Measurements from ENCODE around the gene EXOSC2. TPM values are rescaled to one million over a fixed set of nuclear protein-coding genes. Genes with fewer than 3 reads are reported as not detected.
"Not testable (repeated sequence)": the region's sequence is repeated elsewhere in the genome, so short reads cannot be mapped to it uniquely, and the experiment has no call there.

Gene EXOSC2
- total RNA-seq, 1 donor from 2014 or later, result 17.4 TPM

DNA sequence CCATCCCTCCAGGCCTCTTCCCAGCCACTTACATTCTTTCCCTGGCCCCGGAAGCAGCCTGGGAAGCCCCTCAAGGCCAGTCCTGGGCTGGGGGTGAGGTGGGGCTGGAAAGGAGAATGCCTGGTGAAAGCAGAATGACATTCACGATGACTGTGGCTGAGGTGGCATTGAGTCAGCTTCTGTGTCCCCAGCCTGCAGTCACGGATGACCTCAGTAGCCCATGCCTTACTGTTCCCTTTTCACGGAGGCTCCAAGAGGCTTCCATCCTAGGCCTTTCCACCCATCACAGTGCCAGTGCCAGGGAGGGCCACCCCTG, 26.5 kb upstream of the EXOSC2 start:
- DNase-seq (ENCODE audit: low read depth), result no peak

DNA sequence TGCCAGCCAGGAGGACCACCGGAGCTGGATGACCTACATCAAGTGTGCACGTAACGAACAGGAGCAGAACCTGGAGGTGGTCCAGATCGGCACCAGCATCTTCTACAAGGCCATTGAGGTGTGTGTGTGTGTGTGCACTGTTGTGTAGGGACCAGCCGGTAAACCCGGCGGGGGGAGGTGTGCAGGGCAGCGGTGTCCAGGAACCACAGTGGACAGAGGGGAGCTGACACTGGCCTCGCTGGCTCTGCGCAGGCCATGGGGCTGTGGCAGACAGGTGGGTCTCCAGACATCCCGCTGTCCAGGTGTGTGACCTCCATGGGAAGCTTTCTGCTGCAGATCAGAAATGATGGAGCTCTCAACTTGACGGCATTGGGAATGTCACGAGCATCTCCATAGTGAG, 25.4 kb upstream of the EXOSC2 start:
- DNase-seq (ENCODE audit: low read depth), result no peak

DNA sequence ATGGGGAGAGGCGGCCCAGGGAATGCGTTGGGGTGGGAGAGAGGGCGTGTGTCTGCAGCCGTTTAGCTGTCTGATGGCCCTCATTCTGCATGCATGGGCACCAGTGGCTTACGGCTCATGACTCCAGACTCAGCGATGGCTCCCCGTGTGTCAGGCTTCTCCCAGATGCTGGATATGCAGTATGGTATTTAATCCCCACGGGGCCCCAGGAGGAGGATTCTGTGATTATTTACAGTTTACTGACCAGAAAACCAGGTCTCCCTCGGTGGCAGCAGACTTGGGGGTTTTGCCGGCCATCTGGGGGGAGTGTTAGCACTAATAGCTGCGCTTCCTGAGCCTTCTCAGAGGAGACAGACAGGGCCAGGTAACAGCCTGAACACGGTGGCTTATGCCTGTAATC, 24.9 kb upstream of the EXOSC2 start:
- no peak for DNase-seq (ENCODE audit: low read depth)

DNA sequence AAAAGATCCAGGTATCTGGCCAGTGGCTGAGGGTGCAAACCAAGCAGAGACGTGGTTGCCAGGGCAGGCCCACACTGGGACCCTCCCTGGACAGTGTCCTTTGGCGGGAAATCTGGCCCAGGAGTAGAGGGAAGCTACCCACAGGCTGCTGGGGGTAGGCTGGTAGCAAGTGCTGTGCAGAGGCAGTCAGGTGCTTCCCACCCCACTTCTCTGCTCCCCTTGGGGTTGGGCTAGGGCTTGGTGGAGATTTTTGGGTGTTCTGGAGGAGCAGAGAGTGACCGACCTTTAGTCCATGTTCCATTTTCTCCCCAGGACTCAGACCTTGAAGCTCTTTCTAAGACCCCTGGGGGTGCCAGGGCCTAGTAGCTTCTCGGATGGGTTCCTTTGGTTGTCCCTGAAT, 23.6 kb upstream of the EXOSC2 start:
- DNase-seq (ENCODE audit: low read depth), result no peak

DNA sequence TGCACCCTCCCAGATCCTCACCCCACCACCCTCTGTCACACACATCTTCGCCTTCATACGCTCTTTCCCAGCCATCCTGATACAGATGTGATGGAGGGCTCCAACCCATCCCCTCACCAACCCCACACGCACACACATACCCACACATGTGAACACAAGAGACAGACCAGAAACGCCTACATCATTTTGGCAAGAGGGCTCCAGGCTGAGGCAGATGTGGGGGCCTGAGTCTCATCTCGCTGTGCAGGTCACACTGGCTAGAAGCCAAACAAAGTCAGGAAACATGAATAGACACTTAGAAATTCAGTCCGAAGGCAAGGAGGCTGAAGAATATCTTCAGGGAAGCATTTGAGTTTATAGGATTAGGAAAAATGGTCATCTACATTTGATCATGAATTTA, 22.9 kb upstream of the EXOSC2 start:
- no peak for DNase-seq (ENCODE audit: low read depth)

DNA sequence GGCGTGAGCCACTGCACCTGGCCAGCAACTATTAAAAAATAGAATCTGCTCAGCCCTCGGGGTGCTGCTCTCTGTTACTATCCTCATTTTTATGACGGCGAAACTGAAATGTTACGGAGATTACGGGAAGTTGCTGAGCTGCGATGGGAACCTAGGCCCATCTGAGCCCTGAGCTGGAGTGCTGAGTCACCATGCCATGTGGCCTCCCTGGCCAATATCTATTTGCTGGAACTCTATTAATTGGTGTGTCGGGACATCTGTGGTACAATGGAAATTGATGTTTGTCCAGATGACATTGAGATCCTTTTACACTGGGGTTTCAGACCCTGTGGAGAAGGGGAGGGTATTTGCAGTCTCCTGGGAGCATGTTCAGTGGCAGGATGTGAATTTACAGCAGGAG, 21.1 kb upstream of the EXOSC2 start:
- peak; percentile 33 for DNase-seq (ENCODE audit: low read depth)

DNA sequence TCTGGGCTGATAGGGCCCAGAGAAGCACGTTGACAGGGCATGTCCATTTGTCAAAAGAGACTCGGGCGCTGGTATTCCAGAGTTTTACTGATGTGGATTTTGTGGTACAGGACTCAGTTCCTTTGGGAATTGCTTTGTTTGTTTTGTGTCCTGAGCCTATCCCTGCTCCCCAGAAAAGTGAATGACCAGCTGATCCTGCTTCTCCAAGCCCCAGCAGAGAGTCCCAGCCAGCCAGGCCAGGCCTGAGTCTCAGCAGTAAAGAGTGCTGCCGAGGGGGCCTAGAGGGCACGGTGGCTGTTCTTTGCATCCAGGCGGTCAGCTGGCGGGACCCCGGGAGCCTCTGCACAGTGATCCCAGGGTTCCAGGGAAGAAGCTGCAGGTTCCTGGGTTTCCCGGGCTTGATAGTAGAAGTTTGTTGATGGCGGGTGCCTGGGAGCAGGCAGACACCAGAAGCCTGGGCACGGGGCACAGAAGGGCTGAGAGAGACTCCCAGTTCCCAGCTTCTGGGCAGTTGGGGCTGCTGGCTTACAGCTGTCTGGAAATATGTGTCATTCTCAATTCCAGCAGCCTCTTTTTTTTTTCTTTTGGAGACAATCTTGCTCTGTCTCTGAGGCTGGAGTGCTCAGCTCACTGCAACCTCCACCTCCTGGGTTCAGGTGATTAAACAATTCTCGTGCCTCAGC, 20.5 kb upstream of the EXOSC2 start:
- DNase-seq (ENCODE audit: low read depth), result peak; percentile 59

DNA sequence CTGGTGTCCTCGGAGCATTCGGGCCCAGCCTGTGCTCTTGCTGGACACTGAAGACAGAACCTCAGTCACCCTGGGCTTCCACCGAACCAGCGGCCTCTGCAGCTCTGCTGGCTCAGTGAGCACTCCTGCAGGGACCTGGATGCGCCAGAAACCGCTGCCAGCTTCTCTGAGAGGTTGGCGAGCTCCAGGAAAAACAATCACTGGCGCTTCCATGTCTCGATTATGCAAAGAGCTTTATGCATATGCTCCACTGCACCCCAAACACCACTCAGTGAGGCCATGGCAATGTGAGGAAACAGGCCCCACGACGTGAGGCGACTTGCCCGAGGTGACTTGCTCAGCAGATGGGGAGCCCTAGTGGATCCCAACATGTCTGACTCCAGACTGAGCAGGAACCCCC, 18.2 kb upstream of the EXOSC2 start:
- DNase-seq (ENCODE audit: low read depth), result no peak

DNA sequence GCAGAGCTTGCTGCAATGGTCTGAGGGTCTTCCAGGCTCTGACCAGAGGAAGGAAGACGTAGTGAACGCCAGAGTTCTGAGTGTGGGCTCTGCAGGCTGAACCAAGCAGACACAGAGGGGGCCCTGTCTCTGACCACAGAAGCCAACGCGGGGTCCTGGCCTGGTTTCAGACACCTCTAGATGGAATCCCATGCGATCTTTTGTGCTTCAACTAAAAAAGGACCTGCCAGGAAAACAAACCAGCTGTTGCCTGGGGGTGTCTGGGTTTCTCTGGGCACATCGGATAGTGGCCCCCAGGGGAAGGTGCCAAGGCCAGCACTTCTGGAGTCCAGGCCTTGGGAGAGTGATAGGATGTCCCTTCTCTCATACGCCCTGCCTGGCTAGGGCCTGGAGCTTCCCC, 16.3 kb upstream of the EXOSC2 start:
- DNase-seq (ENCODE audit: low read depth), result no peak

DNA sequence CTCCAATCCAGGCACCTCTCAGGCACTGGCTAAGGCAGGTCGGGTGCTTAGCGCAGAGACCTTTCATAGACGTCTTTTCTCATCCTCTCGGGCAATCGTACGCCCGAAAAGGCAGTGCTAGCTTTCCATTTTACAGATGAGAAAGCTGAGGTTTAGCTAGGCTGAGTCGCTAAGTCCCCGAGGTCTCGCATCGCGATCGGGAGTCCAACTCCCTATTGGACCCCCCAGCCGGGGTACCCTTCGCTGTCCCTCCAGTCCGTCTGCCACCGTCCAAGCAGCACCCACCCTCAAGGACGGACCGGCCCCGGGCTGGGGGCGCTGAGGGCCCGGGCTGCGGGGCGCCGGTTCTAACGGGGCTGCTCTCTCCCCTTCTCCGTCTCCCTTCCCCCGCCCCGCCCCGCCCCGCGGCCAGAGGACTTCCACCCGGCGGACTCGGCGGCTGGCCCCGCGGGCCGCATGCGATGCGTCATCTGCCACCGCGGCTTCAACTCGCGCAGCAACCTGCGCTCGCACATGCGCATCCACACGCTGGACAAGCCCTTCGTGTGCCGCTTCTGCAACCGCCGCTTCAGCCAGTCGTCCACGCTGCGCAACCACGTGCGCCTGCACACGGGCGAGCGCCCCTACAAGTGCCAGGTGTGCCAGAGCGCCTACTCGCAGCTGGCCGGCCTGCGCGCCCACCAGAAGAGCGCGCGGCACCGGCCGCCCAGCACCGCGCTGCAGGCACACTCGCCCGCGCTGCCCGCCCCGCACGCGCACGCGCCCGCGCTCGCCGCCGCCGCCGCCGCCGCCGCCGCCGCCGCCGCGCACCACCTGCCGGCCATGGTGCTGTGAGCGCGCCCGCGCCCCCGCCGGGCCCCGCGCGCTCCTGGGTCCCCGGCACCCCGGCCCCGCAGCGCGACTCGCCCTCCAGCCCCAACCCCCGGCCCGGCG, 12.5 kb upstream of the EXOSC2 start:
- peak; percentile 88 for DNase-seq (ENCODE audit: low read depth)

DNA sequence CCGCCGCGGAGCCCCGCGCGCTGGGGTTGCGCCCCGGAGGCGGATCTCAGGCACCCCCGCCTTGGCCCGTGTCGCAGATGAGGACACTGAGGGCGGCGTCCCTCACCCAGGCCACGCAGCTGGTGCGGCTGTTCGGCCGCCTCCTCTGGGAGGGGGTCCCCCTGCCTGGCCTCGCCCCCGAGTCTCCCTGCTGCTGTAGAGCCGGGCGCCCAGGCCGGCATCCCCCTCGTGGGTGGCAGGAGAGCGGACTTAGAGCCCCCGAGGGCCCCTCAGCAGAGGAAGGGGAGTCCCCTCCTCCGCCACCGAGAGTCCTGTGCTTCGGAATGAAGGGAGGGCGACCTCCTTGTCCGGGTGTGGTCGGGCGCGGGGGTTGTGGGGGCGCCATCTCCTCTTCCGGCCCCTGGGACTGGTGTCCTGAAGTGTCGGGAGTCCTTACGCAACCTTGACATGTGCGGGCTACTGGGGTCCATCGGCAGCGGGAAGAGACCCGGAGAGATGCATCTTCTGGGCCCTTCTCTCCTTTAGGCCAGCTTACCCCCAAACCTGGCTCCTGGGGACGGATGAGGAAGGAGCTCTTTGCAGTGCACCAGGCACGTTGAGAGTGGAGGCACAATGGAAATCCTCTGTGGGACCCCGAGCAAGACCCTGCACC, 11.7 kb upstream of the EXOSC2 start:
- DNase-seq (ENCODE audit: low read depth), result peak; percentile 13

DNA sequence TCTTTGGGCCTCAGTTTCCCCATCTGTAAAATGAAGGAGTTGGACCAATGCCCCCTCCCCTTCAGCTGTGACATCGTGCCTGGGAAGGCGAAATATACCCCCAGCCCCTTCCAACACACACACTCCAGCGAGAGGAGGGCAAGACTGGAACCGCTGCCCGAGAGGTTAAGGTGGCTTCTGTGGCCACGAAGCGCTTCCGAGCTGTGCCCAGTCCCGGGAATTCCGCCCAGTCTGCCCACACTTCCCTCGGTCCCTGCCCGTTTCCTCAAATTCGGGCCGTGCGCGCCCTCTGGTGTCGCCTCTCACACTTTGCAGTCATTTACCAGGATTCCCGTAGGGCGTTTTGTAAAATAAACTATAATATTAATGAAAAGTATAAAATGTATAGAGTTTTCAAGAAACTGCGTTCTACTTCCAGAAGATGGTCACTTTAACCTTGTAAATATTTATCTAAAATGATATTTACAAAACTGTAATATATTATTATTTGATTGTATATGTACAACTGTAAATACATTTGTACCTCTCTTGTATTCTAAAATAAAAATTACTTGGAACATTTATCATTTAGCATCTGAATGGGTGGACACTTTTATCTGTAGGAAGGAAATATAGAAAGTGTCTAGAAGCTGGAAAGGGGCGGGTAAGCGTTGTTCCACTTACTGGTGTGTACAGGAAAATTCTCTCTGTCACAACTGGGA, 11.0 kb upstream of the EXOSC2 start:
- peak; percentile 88 for DNase-seq (ENCODE audit: low read depth)

DNA sequence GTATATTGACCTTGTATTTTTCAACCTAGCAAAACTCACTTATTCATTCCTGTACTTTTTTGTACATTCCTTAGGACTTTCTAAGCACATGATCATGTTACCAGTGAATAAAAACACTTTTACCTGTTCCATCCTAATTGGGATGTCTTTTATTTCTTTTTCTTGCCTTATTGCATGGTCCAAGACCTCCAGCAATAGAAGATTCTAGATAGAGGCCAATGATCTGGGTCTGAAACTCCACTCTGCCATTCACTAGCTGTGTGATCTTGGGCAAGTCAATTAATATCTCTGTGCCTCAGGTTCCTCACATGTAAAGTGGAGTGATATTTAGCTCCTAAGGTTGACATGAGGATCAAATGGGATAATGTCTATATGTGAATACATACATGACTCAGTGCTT, 8.5 kb upstream of the EXOSC2 start:
- no peak for DNase-seq (ENCODE audit: low read depth)

DNA sequence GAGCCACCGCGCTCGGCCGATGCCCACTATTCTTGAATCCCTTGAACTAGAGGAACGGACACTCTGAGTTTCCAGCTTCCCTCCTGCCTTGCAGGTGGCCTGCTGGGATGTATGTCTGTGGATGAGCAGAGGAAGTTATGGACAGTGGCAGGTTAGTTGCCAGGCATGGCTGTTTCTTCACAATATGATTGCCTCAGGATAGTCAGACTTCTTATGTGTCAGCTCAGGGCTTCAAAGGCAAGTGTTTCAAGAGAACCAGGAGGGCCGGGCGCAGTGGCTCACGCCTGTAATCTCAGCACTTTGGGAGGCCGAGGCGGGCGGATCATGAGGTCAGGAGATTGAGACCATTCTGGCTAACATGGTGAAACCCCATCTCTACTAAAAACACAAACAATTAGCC, 7.6 kb upstream of the EXOSC2 start:
- not testable (repeated sequence) for DNase-seq (ENCODE audit: low read depth)

DNA sequence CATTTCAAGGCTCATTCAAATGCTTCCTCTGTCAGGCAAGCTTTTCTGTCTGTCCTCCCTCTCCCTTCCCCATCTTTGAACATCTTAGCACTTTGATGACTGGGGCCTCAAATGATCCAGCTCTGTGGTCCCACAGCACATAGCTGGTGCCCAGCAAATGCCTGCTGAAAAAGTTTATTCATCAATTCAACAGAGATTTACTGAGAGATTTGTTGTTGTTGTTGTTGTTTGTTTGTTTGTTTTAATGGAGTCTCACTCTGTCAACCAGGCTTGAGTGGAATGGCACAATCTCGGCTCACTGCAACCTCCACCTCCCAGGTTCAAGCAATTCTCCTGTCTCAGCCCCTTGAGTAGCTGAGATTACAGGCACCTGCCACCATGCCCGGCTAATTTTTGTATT, 6.0 kb upstream of the EXOSC2 start:
- no peak for DNase-seq (ENCODE audit: low read depth)

DNA sequence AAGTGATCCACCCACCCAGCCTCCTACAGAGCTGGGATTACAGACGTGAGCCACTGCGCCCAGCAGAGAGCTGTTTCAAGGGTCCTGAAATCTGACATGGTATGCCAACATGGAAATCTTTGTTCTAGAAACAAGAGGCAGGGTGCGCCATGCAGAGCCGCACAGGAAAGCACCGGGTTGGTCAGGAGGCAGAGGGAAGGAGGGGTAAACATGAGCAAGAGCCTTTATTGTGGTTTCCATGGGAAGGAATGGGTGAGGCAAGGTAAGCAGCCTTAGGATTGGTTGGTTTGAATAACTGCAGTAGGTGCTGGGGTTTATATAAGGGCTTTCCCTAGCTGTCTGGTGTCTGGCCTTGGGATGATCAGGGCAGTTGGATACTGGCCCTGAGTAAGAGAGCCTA, 5.5 kb upstream of the EXOSC2 start:
- DNase-seq (ENCODE audit: low read depth), result no peak

DNA sequence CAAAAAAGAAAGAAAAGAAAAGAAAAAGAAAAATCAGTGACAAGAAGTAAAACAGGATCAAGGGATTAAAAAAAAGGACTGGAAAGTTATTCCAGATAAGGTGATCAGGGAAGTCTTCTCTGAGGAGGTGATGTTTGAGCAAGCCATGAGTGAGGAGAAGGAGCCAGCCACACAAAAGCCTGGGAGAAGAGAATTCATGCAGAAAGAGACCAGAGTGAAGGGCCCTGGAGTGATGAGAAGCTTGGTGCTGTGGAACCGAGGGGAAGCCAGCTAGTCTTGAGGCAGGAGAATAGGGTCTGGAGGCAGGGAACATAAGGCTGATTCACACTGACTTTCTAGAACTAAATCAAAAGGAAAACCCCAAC, 4.0 kb upstream of the EXOSC2 start:
- DNase-seq (ENCODE audit: low read depth), result no peak

DNA sequence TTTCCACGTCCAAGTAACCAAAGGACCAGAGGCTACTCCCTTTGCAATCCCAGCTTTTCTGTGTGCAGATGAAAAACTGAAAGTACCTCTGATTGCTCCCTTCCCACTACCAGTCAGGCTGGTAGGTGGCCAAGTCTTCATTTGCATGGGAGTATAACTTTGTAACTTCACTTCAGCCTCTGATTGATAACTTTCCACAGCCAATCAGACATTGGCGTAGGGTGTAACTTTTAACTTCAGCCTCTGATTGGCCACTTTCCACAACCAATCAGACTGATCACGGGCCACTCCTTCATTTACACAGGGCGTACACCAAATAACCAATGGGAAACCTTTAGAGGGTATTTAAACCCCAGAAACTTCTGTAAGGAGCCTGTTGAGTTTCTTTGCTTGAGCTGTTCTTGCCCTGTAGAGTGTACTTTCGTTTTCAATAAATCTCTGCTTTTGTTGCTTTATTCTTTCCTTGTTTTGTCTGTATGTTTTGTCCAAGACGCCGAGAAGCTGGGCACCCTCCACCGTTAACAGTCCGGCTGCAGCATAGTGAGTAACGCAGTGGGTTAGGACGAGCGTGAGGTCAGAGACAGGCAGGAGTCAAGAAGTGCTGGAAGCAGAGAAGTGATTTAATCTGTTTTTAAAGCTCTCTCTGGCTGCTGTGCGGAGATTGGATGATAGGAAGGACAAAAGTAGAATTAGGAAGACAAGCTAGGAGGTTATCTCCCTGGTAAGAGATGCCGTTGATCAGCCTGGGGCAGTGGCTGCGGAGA, 3.5 kb upstream of the EXOSC2 start:
- peak; percentile 98 for DNase-seq (ENCODE audit: low read depth)

DNA sequence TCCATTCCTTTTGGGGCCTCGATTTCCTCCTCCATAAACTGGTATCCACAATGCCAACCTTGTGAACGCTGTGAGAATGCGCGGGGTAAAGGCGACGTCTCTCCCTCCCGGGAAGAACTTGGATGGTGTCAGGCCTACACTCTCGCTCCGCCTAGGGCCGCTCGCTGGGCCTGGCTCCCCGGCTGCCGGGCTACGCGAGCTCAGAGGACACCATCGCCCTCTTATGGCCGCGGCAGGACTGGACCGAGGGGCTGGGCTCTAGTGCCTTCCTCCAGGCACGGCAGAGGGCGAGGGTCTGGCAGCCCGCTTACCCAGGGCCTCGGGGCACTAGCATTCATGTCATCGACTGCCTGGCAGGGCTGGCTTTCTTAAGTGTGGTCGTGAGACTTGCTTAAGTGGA, 1.3 kb upstream of the EXOSC2 start:
- no peak for DNase-seq (ENCODE audit: low read depth)

DNA sequence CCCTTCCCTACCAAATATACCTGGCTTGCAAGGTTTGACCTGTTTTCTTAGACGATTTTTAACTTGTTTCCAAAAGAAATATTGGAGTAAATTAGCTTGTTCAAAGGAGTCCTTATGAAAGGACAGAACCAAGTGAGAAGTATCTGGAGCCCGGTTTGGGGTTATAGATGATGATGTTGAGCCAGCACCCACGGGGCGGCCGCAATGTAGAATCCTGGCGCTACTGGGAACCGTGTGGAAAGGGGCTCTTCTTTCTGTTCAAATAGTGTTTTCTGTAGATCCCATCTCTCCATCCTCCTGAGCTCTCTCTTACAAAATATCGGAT, 517 bp upstream of the EXOSC2 start:
- DNase-seq (ENCODE audit: low read depth), result no peak

DNA sequence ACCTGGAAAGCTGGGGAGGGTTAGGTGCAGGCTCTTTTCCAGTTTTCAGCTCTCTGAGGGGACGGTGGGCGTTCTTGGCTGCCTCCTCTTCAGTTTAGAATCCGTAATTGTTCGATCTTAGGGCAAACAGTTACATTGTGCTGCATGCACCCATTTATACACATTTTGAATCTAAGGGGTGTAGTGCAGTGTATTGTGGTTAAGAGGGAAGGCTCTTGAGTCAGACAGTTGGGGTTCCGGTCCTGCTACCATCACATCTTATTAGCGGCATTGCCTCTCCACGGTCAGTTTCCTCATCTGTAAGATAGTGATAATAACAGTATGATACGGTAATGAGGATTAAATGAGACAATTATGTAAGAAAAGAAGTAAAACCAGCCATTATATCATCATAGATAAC, 625 bp downstream of the EXOSC2 start:
- DNase-seq (ENCODE audit: low read depth), result no peak

Data from myocyte (in vitro differentiated cells).